HG02885 (cell line): Measurements from ENCODE around the gene PKN2.
"Not testable (repeated sequence)": the region's sequence is repeated elsewhere in the genome, so short reads cannot be mapped to it uniquely, and the experiment has no call there.

Source experiments
- ATAC-seq: cut with Tn5 transposase; IDR thresholded peaks from one replicate; pipeline ENCODE4 v1.9.1; 2021; ENCODE audit warnings: mild to moderate bottlenecking; ENCODE audit not compliant: unreplicated experiment, poor library complexity

PKN2 gene

DNA sequence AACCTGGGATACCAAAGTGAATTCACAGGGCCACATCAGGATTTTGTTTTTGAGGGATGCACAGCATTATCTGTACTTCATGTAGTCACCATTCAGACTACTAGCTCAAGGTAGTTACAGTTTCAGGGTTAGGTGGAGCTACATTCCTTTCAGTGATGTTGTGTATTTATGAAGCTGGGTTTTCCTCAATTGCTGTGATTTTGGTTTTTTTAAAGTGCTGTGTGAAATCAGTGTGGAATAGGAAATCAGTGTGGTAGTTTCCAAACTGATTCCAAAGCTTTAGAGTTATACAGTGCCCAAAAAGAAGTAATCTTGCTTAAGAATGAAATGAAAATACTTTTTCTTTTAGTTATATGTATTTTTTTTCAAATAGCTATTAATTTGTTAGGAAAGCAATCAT is 95.8 kb downstream of the PKN2 start:
- no peak for ATAC-seq

- no peak for ATAC-seq
These were observed 96.4 kb downstream of the PKN2 start for GRCh38 chr1:88780485-88780884.

DNA sequence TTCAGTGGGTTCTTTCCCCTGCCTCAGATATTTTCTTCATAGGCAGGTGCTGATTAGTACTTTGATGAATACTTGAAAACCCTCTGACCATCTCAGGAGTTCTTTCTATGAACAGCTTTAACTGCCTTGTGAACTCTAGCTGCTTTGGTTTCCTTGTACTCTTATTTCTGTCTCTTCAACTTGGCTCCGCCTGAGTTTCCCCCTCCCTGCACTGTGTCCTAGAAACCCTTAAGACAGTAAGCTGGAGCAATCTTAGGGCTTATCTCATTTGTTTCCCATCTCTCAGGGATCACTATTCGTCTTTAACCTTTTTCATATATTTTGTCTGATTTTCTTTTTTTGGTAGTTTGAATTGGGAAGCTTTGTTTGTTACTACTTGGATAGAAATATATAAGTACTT is 99.1 kb downstream of the PKN2 start:
- ATAC-seq: no peak

GRCh38 chr1:88784551-88784950 is 100.5 kb downstream of the PKN2 start:
- no peak for ATAC-seq

GRCh38 chr1:88787023-88787903 is 103.2 kb downstream of the PKN2 start:
- no peak for ATAC-seq

DNA sequence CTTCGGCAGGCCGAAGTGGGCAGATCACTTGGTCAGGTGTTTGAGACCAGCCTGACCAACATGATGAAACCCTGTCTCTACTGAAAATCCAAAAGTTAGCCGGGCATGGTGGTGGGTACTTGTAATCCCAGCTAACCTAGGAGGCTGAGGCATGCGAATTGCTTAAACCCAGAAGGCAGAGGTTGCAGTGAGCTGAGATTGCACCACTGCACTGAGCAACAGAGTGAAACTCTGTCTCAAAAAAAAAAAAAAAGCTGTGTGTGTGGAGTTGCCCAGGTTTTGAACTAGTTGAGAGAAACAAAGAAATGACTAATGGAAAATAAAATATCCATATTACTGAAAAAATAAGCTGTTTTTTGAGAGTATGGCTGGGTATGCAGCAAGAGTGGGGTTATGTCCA is 107.1 kb downstream of the PKN2 start:
- no peak for ATAC-seq

DNA sequence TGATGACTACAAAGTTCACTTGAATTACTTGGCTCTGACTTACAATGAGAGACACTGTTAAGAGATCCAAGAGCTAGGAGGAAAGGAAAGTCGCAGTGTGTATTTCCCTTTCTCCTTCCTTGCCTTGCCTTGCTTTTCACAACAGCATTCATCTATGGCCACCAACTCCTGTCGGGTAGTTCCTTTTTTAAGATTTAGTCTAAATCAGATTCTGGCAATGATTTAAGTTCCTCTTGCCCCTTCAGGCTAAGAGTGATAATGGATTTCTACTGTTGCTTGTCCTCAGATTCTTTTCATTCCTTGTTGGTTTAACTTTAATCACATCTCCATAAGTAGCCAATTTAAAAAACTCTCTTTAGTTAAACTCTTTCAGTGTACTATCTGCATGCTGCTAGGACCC is 115.4 kb downstream of the PKN2 start:
- ATAC-seq: no peak

DNA sequence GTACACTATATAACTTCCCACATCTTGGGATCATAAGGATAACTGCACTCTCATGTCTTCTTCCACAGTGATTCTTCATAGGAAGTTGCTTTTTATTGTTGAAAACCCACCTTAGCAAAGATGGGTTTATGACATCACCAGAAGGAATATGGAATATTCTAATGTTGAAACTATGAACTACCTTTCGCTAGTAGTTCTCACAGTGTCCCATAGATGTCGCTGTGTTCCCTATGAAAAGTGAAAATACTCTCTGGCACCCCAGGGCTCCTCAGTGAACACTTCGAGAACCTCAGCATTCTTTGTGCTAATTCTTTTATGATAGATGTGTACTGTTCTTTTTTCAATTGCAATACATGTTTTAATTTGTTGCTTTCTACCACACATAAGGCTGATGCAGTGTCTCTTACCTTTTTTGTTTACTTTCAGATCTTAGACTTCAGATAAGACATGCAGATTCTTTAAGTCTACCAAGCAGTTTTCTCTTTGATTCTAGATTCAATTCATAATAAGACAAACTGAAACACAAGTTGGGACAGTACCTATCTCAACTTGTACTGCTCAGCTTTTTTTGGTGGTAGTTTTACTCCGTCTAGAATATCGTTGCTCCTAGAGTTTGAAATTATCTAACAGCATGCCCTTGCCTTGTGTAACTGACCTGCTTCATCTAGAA is 116.4 kb downstream of the PKN2 start:
- no peak for ATAC-seq

GRCh38 chr1:88801575-88802208 is 117.6 kb downstream of the PKN2 start:
- ATAC-seq: no peak

- ATAC-seq: no peak
These were observed 118.3 kb downstream of the PKN2 start for GRCh38 chr1:88802404-88802803.

DNA sequence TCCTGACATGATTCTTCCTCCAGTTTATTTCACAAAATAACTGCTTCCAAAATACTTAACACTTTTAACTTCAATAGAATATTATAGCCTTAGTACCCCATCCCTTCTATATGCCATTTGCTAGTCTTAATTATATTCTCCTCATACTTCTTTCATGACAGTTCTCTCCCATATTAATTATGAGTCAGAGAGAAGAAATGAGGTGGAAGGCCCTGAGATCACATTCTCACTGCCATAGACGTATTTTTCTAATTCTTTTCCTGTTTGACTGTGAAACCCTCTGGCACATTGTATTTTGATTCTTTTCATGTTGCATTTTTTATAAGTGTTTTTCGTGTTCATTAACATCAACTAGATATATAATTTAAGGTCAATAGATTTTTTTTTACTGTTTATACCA is 118.9 kb downstream of the PKN2 start:
- ATAC-seq: no peak

DNA sequence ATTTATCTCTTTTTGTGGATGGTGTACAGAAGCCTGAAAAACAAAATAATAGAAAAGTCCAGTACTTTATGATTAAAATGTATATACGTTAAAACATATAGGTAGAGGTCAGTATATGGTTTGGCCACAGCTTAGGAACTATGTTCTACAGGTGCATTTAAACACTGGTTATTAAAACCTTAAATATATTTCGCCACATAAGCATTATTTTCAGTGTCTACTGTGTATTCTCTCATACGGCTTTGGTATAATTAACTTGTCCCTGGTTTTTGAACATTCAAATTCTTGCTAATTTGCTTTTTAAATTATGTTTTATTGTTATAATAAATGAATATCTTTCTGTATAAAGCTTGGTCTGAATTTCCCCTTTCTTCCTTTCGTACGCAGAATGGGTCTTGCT is 119.4 kb downstream of the PKN2 start:
- ATAC-seq: no peak

DNA sequence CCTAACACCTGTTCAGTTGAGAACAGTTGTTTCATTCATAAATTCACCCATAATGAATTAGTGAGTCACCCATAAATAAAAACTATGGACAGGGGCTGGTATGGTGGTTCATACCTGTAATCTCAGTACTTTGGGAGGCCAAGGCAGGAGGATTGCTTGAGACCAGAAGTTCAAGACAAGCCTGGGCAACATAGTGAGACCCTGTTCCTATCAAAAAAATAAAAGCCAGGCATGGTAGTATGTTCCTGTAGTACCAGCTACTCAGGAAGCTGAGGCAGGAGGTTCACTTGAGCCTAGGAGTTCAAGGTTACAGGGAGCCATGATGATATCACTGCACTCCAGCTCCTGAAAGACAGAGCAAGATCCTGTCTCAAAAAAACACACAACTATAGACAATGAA is 128.3 kb downstream of the PKN2 start:
- no peak for ATAC-seq

- ATAC-seq: no peak
These were observed 129.4 kb downstream of the PKN2 start for GRCh38 chr1:88813471-88813870.

DNA sequence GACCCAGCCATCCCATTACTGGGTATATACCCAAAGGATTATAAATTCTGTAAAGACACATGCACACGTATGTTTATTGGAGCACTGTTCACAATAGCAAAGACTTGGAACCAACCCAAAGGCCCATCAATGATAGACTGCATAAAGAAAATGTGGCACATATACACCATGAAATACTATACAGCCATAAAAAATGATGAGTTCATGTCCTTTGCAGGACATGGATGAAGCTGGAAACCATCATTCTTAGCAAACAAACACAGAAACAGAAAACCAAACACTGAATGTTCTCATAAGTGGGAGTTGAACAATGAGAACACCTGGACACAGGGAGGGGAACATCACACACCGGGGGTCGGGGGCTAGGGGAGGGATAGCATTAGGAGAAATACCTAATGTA is 135.6 kb downstream of the PKN2 start:
- not testable (repeated sequence) for ATAC-seq

DNA sequence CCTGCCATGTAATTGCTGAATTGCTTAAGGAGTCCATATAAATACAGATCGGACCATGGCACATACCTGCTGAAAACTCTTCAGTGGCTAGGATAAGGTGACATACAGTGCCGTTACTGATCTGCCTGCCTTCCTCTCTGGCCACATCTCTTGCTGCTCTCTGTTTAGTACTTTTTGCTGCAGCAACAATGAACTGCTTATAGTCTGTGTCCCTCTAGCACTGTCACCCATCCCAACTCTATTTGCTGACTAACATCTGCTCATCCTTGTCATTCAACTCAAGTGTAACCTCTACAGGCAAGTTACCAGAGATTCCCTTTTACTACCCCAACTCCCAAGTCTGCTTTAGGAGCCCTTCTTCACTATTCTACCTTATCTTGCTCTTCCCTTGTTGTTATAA is 141.6 kb downstream of the PKN2 start:
- ATAC-seq: no peak

- no peak for ATAC-seq
These were observed 163.6 kb downstream of the PKN2 start for GRCh38 chr1:88847643-88848042.

DNA sequence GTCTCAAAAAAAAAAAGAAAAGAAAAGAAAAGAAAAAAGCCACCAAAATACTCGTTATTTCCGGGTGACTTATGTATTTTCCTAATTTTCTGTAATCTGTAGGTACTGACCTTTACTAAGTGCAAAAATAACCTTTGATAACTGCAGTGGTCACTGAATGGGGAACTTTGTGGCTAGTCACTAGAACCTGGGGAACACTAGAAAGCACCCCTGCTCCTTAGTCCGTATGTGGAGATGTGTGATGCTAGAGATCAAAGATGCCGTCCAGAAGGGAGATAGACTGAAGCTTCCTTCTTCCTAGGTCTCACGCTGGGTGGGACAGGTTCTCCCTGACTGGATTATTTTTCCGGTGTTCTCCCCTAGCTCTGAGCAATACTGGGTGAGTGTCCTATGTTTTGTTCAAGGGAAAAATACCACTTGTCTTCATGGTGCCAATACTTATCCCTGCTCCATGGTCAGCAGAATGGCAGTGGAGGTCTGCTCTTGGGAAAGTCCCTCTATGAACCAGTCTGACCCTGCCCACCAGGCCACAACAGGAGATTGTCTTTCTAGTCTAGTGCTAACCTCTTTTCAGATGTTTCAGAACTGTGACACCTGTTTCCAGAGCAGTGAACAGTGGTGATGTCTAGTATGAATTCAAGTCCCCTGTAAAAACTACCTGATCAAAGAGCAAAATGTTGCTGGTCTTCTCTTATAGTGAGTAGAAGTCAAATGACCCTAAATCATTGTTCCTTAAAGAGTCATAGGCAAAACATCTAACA is 167.4 kb downstream of the PKN2 start:
- ATAC-seq: no peak

DNA sequence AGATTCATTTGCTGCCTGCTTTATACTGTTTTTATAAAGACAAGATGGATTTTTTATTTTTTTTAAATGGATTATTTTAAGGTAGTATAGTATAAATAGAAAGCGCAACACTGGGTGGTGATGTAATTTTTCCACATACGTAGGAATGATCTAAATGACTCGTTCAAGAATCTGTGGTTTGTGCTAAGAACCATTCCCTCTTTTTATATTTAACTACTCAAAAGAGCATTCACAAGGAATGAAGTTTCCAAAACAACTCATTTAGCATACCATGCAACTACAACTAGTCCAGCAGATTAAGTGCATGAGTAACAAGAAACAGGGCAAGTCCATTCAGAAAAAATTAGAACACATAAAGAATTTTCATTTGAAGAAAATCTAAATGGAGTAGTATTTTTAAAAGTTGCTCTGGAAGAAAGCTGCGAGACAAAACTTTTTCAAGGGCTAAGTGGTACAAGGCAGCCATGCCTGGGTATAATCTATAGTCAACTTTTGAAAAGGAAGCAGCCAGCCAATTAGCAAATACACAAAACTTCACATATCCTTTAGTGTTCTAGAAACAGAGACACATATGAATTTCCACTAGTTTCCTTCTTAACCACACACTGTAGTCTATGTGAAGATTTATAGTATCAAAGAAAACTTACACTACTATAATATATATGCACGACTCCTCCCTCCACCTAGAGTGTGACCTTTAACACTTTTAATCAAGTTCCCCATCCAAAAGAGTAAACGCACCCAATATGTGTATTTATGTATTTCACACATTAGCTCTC is 183.9 kb downstream of the PKN2 start:
- peak; percentile 63 for ATAC-seq

- not testable (repeated sequence) for ATAC-seq
These were observed 185.6 kb downstream of the PKN2 start for GRCh38 chr1:88869644-88870043.
